ENCODE measurements around the gene ATP2B3.
A peak's percentile ranks its signal among the peaks of the same experiment; 100 is the strongest.

ATP2B3 gene

GRCh38 chrX:153490217-153490930 is 27.1 kb upstream of the ATP2B3 start:
- DNase-seq (ENCODE audit: low read depth) = no peak

GRCh38 chrX:153491351-153491914 is 26.0 kb upstream of the ATP2B3 start:
- DNase-seq (ENCODE audit: low read depth) = no peak

DNA sequence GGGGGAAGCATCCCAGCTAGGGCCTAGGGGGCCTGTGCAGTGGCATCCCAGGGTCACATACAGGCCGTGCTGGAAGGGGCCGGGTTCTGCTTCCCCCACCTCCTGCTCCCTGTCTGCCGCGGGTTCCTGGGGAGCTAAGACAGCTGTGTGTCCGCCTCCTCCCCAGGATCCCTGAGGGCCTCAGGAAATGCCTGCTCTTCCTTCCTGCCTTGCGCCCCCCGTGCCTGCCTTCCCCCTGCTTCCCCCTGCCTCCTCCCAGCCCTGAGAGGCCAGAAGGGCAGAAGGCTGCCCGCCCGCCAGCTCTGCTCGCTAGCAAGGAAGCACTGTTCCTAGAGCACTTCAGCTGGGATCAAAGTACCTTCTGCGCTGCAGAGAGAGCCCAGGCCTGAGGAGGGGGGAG is 25.5 kb upstream of the ATP2B3 start:
- no peak for DNase-seq (ENCODE audit: low read depth)

DNA sequence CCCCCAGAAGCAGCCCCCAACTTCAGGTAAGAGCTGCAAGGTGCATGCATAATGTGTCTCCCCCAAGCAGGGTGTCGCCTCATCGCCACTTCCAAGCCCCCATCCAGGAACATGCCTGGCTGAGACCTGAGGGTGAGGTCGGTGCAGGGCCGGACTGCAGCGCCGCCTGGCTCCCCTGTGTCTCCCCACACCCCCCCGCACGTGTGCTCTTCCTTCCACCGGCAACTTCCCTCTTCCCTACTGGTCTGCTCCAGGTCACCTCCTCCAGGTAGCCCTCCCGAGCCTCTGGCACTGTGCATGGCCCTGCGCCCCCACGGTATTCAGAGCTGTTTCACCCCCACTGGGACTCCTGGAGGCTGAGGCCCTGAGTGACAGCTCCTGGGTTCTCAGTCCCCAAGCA is 24.9 kb upstream of the ATP2B3 start:
- no peak for DNase-seq (ENCODE audit: low read depth)

GRCh38 chrX:153493085-153493484 is 24.4 kb upstream of the ATP2B3 start:
- no peak for DNase-seq (ENCODE audit: low read depth)

- peak; percentile 59 for DNase-seq (ENCODE audit: low read depth)
Observed at GRCh38 chrX:153494061-153494460, 23.4 kb upstream of the ATP2B3 start.

DNA sequence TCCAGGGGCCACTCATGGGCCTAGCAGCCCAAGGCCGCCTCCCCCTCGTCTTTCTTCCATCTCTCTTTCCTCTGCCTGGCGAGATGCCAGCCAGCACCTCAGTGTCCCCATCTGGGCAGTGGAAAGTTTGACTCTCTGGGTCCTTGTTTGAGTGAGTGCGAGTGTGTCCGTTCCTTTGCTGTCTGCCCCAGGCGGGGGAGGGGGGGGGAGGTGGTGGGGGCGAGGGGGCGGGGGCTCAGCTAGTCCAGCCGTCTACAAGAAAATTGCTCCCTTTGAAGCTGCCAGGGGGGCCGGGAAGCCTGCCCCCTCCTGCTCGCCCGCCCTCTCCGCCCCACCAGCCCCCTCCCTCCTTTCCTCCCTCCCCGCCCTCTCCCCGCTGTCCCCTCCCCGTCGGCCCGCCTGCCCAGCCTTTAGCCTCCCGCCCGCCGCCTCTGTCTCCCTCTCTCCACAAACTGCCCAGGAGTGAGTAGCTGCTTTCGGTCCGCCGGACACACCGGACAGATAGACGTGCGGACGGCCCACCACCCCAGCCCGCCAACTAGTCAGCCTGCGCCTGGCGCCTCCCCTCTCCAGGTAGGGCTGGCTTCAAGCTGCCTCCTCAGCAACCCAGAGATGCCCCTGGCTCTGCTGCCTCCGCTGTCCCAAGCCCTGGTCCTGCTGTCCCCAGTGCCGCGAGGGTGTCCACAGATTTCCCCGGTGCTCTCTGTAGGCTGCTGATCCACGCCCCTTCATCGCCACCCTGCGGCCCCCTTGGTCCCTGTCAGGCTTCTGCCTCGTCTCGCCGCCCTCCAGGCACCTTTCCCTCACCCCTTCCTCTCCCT is 22.7 kb upstream of the ATP2B3 start, which contains the start of gene BGN:
BGN (plus strand) TSS at position 440 of the 821 bp plus-strand sequence. CDS start 9,652 bp downstream, outside the sequence.
- peak; percentile 82 for DNase-seq (ENCODE audit: low read depth)

GRCh38 chrX:153495362-153495751 is 22.1 kb upstream of the ATP2B3 start:
- DNase-seq (ENCODE audit: low read depth) = peak; percentile 72

GRCh38 chrX:153495903-153496589 is 21.4 kb upstream of the ATP2B3 start:
- DNase-seq (ENCODE audit: low read depth) = peak; percentile 38

DNA sequence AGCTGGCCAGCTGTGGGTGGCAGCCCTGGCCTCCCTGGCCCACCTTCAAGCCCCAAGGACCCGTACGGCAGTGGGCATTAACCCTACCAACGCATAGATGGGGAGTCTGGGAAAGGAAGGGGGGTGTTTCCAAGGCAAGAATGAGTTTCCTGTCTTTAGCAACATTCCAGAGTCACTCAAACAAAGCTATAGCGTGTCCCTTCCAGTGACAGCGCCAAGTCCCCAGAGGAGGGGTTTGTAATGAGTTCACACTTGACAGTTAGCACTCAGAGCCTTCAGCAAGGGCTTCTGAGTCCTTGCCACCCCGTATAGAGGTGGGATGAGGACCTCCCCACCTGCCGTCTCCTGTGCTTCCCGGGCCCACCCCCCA is 20.9 kb upstream of the ATP2B3 start:
- peak; percentile 47 for DNase-seq (ENCODE audit: low read depth)

- no peak for DNase-seq (ENCODE audit: low read depth)
Observed at GRCh38 chrX:153498453-153498852, 19.0 kb upstream of the ATP2B3 start.

- DNase-seq (ENCODE audit: low read depth) = no peak
Observed at GRCh38 chrX:153499341-153499740, 18.1 kb upstream of the ATP2B3 start.

- no peak for DNase-seq (ENCODE audit: low read depth)
Observed at GRCh38 chrX:153499876-153500275, 17.6 kb upstream of the ATP2B3 start.

DNA sequence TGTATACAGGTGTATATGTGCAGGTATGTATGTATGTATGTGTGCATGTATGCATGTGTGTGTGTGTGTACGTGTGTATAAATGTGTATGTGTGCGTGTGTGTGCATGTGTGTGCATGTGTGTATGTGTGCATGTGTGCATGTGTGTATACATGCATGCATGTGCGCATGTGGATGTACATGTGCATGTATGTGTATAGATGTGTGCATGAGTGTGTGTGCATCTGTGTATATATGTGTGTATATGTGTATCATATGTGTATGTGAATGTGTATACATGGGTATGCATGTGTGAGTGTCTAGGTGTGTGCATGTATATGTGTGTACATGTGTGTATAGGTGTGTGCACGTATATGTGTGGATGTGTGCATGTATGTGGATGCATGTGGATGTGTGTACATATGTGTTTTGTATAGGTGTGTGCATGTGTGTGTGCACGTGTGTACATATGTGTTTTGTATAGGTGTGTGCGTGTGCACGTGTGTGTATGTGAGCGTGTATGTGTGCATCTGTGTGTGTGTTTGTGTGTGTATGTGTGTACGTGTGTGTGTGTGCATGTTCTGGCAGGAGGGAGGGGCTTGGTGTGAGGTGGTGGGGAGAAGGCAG is 16.7 kb upstream of the ATP2B3 start:
- DNase-seq (ENCODE audit: low read depth) = no peak

DNA sequence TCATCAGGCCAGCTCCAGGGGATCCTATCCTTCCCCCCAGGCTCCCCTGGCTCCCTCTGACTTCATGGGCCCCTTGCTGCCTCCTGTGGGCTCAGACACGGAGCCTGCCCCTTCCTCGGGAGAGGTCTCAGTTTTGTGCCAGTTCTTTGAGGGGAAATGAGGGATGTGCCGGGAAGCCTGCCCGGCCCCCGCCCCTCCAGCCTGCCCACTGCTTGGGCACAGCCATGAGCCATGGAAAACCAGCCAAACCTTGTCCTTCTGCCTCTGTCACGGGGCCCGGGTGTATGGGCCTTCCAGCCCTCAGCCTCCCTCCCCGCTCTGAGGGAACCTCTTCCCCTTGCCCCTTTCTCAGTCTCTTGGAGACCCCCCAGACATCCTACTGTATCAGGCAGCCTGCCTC is 15.9 kb upstream of the ATP2B3 start:
- DNase-seq (ENCODE audit: low read depth) = no peak

DNA sequence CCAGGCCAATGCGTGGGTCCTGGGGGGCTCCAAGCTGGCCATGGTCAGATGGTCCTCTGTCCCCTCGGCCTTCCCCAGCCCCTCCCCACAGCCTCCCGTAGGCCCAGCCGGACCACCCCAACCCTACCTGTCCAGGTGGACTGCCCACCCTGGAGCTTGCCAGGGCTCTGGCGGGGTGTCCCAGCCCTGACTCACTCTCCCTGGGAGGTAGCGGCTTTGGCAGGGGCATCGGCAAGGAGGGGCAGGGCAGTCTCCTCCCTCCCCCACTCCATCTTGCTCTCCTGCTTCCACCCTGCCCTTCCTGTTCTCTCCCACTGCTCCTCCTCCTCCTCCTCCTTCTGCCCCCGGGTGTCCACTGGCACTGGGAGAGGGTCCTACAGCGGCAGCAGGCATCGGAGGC is 15.3 kb upstream of the ATP2B3 start:
- no peak for DNase-seq (ENCODE audit: low read depth)

- DNase-seq (ENCODE audit: low read depth) = no peak
Observed at GRCh38 chrX:153502796-153503195, 14.6 kb upstream of the ATP2B3 start.

DNA sequence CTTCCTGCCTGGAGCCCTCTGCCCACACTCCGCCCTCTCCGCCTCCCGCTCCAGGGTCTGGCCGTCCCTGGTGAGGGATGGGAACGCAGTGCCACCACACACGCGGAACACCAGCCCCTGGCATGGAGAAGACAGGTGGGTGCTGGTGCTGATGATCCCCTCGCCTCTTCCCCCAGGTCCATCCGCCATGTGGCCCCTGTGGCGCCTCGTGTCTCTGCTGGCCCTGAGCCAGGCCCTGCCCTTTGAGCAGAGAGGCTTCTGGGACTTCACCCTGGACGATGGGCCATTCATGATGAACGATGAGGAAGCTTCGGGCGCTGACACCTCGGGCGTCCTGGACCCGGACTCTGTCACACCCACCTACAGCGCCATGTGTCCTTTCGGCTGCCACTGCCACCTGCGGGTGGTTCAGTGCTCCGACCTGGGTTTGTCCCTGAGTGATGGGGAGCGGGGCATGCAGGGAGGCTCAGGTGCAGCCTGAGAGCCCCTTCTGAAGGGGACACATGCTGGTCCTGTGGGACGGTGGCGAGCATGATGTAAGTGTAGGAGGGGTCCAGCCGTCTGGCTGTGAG is 12.9 kb upstream of the ATP2B3 start:
- DNase-seq (ENCODE audit: low read depth) = no peak

DNA sequence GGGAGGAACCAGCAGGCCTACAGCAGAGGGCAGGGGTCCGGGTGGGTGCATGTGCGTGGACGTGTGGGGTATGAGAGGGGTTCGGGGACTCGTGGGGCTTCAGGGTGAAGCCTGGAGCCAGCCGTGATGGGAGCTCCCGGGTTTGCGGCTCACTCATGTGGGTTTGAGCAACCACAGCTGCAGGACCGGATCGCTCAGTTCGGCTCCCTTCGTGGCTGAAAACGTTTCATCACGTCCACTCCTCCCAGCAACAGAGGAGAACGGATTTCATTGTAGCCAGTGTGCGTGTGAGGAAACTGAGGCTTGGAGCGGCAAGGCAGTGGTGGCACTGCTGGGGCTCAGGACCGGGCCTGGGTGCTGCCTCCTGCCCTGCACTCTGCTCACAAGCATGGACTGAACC is 12.1 kb upstream of the ATP2B3 start:
- DNase-seq (ENCODE audit: low read depth) = no peak

DNA sequence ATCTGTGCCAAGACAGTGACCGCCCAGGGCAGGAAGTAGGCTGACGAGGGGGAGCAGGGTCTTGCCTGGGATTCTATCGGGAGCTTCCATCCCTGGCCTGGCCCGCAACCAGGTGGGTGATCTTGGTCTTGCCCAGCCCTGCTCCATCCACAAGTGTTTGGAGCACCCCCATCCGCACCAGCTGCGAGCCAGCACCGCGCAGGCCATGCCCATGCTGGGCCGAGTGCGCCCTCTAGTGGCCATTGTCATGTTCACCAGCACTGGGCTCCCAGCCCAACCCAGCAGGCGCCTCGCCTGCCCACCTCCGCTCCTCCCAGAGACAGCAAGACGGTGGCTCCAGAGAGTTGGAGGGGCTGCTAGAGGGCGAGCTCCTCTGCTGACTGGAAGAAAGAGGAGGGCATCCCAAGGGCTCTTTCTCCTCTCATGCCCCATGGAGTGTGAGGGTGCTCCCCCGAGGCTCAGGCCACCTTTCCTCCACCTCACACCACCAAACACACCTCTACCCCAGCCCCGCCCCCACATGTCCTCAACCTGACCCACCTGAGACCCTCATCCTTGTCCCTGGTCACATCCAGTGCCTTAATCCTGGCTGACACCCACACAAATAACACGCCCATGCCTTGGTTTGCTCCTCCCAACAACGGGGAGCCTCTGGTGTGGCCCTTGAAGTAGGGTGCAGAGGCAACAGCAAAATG is 9.8 kb upstream of the ATP2B3 start:
- peak; percentile 69 for DNase-seq (ENCODE audit: low read depth)

- DNase-seq (ENCODE audit: low read depth) = no peak
Observed at GRCh38 chrX:153509592-153509991, 7.8 kb upstream of the ATP2B3 start.

Measured in EH (cell line).